ENCODE measurements around the gene SEPTIN10. TPM values are rescaled to one million over a fixed set of nuclear protein-coding genes. Genes with fewer than 3 reads are reported as not detected.

SEPTIN10 gene
- polyA plus RNA-seq, 1 donor from 2014 or later, result 7.4 TPM

DNA sequence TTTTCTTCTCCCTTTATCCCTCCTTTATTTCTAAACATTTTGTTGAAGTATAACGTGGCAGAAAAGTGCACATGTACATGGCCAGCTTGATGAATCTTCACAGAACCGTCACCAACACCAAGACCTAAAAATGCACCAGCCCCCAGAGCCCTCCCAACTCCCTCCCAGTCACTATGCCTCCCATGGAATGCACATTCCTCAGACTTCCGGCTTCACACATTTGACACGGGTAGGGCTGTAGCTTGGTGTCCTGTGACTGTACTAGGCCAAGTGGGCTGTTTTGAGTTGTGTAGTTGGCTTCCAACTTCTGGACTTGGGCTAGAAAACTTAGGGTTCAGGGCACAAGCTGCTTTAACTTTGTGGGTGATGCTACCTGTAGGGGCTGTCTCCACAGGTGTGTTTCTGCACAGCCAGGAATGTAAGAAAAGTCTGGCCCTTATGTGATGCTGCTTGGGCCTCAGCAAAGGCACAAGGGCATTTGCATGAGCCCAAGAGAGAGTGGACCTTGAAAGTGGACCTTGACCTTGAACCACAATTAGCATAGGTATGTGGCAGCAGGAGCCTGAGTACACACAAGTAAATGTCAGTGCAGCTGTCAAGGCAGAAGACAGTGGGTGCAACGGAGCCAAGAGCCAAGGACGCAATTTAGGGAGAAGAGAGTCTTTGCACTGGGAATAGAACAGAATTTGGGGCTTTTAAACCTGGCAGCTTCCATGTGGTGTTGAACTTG lies 78.4 kb downstream of the SEPTIN10 start:
- H4K20me1 ChIP-seq (ENCODE audit: insufficient read depth), result no peaks in the 10 kb centered on the region
- TF ChIP-seq RAD21 (conservative IDR thresholded peaks at IDR 0.05), result no peak
- TF ChIP-seq POLR2AphosphoS5 (IDR thresholded peaks at IDR 0.05), result no peak
- TF ChIP-seq MXI1 (conservative IDR thresholded peaks at IDR 0.05; ENCODE audit: poor library complexity, severe bottlenecking), result no peak
- TF ChIP-seq TAF1 (IDR thresholded peaks at IDR 0.05; ENCODE audit: low read depth), result no peak
- TF ChIP-seq SMC3 (conservative IDR thresholded peaks at IDR 0.05; ENCODE audit: poor library complexity), result no peak
- TF ChIP-seq EP300 (conservative IDR thresholded peaks at IDR 0.05; ENCODE audit: poor library complexity, severe bottlenecking), result no peak
- TF ChIP-seq, protein P1, sequence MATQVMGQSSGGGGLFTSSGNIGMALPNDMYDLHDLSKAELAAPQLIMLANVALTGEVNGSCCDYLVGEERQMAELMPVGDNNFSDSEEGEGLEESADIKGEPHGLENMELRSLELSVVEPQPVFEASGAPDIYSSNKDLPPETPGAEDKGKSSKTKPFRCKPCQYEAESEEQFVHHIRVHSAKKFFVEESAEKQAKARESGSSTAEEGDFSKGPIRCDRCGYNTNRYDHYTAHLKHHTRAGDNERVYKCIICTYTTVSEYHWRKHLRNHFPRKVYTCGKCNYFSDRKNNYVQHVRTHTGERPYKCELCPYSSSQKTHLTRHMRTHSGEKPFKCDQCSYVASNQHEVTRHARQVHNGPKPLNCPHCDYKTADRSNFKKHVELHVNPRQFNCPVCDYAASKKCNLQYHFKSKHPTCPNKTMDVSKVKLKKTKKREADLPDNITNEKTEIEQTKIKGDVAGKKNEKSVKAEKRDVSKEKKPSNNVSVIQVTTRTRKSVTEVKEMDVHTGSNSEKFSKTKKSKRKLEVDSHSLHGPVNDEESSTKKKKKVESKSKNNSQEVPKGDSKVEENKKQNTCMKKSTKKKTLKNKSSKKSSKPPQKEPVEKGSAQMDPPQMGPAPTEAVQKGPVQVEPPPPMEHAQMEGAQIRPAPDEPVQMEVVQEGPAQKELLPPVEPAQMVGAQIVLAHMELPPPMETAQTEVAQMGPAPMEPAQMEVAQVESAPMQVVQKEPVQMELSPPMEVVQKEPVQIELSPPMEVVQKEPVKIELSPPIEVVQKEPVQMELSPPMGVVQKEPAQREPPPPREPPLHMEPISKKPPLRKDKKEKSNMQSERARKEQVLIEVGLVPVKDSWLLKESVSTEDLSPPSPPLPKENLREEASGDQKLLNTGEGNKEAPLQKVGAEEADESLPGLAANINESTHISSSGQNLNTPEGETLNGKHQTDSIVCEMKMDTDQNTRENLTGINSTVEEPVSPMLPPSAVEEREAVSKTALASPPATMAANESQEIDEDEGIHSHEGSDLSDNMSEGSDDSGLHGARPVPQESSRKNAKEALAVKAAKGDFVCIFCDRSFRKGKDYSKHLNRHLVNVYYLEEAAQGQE (IDR thresholded peaks at IDR 0.05; ENCODE audit: borderline replicate concordance), result no peak
- TF ChIP-seq EZH2 (IDR thresholded peaks at IDR 0.05; ENCODE audit: borderline replicate concordance, insufficient read depth, low read length, poor library complexity, severe bottlenecking), result no peak

DNA sequence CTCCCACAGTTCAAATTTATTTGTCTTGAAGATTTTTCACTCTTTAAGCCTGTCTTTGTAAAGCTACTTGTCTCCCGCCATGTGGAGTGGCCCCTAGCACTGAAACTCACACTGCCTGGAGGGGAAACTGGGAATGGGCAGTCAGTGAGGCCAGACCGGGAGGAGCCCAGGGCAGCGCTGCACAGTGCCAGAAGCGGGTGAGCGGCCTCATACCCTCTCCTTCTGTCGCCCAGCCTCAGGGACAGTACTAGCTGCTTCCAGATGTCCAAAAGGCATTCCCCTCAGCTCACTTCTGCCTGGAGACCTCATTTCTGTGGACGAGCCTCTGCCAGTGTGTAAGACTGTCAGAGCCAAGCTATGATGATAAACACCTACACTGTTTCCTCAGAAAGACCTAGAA lies 79.9 kb downstream of the SEPTIN10 start:
- Histone ChIP-seq H2AFZ (ENCODE audit: low read depth, low read length) (no peak overlapping the region), H3K27me3 (ENCODE audit: insufficient read depth, low read depth, low read length) (no peaks in the 10 kb centered on the region), H3K4me2 (ENCODE audit: low read length) (no peak overlapping the region), H3K36me3 (ENCODE audit: insufficient read depth, low read length) (no peaks in the 10 kb centered on the region), H3K4me3 (ENCODE audit: low read length) (no peak overlapping the region), H3K9ac (ENCODE audit: low read length) (no peak overlapping the region), H3K79me2 (replicated peaks; ENCODE audit: insufficient read depth, low read length) (no peaks in the 10 kb centered on the region), H3K9me3 (ENCODE audit: low read length) (no peaks in the 10 kb centered on the region), H3K9me2 (ENCODE audit: insufficient read depth, low read length) (no peaks in the 10 kb centered on the region), H3F3A (ENCODE audit: insufficient read depth, low read length, poor library complexity, severe bottlenecking) (no peaks in the 10 kb centered on the region), H4K20me1 (ENCODE audit: insufficient read depth) (no peaks in the 10 kb centered on the region), H3K27ac (ENCODE audit: low read length) (no peak overlapping the region)
- no peak for TF ChIP-seq MXI1 (conservative IDR thresholded peaks at IDR 0.05; ENCODE audit: poor library complexity, severe bottlenecking)
- TF ChIP-seq TAF1 (IDR thresholded peaks at IDR 0.05; ENCODE audit: low read depth), result no peak
- TF ChIP-seq RAD21 (conservative IDR thresholded peaks at IDR 0.05), result no peak
- TF ChIP-seq, protein P2, sequence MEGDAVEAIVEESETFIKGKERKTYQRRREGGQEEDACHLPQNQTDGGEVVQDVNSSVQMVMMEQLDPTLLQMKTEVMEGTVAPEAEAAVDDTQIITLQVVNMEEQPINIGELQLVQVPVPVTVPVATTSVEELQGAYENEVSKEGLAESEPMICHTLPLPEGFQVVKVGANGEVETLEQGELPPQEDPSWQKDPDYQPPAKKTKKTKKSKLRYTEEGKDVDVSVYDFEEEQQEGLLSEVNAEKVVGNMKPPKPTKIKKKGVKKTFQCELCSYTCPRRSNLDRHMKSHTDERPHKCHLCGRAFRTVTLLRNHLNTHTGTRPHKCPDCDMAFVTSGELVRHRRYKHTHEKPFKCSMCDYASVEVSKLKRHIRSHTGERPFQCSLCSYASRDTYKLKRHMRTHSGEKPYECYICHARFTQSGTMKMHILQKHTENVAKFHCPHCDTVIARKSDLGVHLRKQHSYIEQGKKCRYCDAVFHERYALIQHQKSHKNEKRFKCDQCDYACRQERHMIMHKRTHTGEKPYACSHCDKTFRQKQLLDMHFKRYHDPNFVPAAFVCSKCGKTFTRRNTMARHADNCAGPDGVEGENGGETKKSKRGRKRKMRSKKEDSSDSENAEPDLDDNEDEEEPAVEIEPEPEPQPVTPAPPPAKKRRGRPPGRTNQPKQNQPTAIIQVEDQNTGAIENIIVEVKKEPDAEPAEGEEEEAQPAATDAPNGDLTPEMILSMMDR (IDR thresholded peaks at IDR 0.05; ENCODE audit: poor library complexity, severe bottlenecking), result no peak
- no peak for TF ChIP-seq SMC3 (conservative IDR thresholded peaks at IDR 0.05; ENCODE audit: poor library complexity)
- no peak for TF ChIP-seq EP300 (conservative IDR thresholded peaks at IDR 0.05; ENCODE audit: poor library complexity, severe bottlenecking)
- no peak for TF ChIP-seq EZH2 (IDR thresholded peaks at IDR 0.05; ENCODE audit: borderline replicate concordance, insufficient read depth, low read length, poor library complexity, severe bottlenecking)
- TF ChIP-seq POLR2AphosphoS5 (IDR thresholded peaks at IDR 0.05), result no peak
- TF ChIP-seq, protein P1 (IDR thresholded peaks at IDR 0.05; ENCODE audit: borderline replicate concordance), result no peak

More for the DNA sequence above, 78.4 kb downstream of the SEPTIN10 start:
- no peaks in the 10 kb centered on the region for H3K36me3 ChIP-seq (ENCODE audit: insufficient read depth, low read length)
- H3K4me3 ChIP-seq (ENCODE audit: low read length), result no peak overlapping the region
- no peak overlapping the region for H3K4me2 ChIP-seq (ENCODE audit: low read length)
- H2AFZ ChIP-seq (ENCODE audit: low read depth, low read length), result no peak overlapping the region
- H3K27ac ChIP-seq (ENCODE audit: low read length), result no peak overlapping the region
- no peaks in the 10 kb centered on the region for H3K27me3 ChIP-seq (ENCODE audit: insufficient read depth, low read depth, low read length)
- no peaks in the 10 kb centered on the region for H3K9me3 ChIP-seq (ENCODE audit: low read length)
- no peaks in the 10 kb centered on the region for H3K9me2 ChIP-seq (ENCODE audit: insufficient read depth, low read length)
- H3F3A ChIP-seq (ENCODE audit: insufficient read depth, low read length, poor library complexity, severe bottlenecking), result no peaks in the 10 kb centered on the region
- H3K79me2 ChIP-seq (replicated peaks; ENCODE audit: insufficient read depth, low read length), result no peaks in the 10 kb centered on the region
- no peak overlapping the region for H3K9ac ChIP-seq (ENCODE audit: low read length)
